Globus pallidus (tissue), 1 donor: Measurements from ENCODE around the gene TNIK.

Source experiments
- DNase-seq: peaks from one replicate; pipeline ENCODE4 v3.0.0-alpha.2; 2015; ENCODE audit warnings: low spot score

TNIK gene

GRCh38 chr3:171283183-171283847 lies 176.9 kb downstream of the TNIK start:
- peak; percentile 60 for DNase-seq

- DNase-seq: no peak
Measured at GRCh38 chr3:171282041-171282440, 178.2 kb downstream of the TNIK start.

- no peak for DNase-seq
Measured at GRCh38 chr3:171281256-171281992, 178.8 kb downstream of the TNIK start.

- no peak for DNase-seq
Measured at GRCh38 chr3:171279972-171280371, 180.2 kb downstream of the TNIK start.

GRCh38 chr3:171278299-171278590 lies 182.0 kb downstream of the TNIK start:
- no peak for DNase-seq

GRCh38 chr3:171277456-171278298 lies 182.5 kb downstream of the TNIK start:
- DNase-seq: no peak

GRCh38 chr3:171276923-171277322 lies 183.3 kb downstream of the TNIK start:
- DNase-seq: no peak

GRCh38 chr3:171274222-171274621 lies 186.0 kb downstream of the TNIK start:
- DNase-seq: no peak

GRCh38 chr3:171270541-171270940 lies 189.7 kb downstream of the TNIK start:
- no peak for DNase-seq

- no peak for DNase-seq
Measured at GRCh38 chr3:171269542-171269941, 190.7 kb downstream of the TNIK start.

- no peak for DNase-seq
Measured at GRCh38 chr3:171268677-171269076, 191.5 kb downstream of the TNIK start.

- no peak for DNase-seq
Measured at GRCh38 chr3:171267104-171267503, 193.1 kb downstream of the TNIK start.

GRCh38 chr3:171266740-171267073 lies 193.5 kb downstream of the TNIK start:
- no peak for DNase-seq

- DNase-seq: no peak
Measured at GRCh38 chr3:171266034-171266739, 194.0 kb downstream of the TNIK start.

- no peak for DNase-seq
Measured at GRCh38 chr3:171264758-171265157, 195.4 kb downstream of the TNIK start.

GRCh38 chr3:171262431-171262830 lies 197.8 kb downstream of the TNIK start:
- no peak for DNase-seq

- no peak for DNase-seq
Measured at GRCh38 chr3:171261487-171261886, 198.7 kb downstream of the TNIK start.

GRCh38 chr3:171260899-171261298 lies 199.3 kb downstream of the TNIK start:
- no peak for DNase-seq

GRCh38 chr3:171260466-171260865 lies 199.7 kb downstream of the TNIK start:
- peak; percentile 37 for DNase-seq

- no peak for DNase-seq
Measured at GRCh38 chr3:171258316-171258715, 201.9 kb downstream of the TNIK start.

- DNase-seq: no peak
Measured at GRCh38 chr3:171257251-171258203, 202.7 kb downstream of the TNIK start.
